ENCODE data around the gene CA10.

Gene CA10

DNA sequence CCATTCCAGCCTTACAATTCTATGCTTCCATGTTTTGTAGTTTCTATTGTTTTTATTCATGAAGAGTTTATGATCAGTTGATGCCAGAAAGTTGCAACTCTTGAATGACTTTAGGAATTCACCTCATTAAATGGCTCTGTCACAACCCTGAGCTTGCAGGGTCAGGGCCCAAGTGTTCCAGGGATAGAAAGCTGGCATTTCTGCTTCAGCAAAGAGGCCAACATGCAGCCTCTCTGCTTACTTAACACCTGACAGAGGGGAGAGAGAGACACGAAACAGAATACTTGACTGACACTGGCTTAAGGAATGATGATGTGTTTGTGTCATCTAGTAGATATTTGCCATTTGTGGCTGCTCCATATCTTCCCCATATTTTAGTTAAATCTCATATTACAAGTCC is 328.1 kb downstream of the CA10 start:
- H3K27ac ChIP-seq: no peak overlapping the region
- no peak overlapping the region for H3K4me3 ChIP-seq
- TF ChIP-seq, protein P1, sequence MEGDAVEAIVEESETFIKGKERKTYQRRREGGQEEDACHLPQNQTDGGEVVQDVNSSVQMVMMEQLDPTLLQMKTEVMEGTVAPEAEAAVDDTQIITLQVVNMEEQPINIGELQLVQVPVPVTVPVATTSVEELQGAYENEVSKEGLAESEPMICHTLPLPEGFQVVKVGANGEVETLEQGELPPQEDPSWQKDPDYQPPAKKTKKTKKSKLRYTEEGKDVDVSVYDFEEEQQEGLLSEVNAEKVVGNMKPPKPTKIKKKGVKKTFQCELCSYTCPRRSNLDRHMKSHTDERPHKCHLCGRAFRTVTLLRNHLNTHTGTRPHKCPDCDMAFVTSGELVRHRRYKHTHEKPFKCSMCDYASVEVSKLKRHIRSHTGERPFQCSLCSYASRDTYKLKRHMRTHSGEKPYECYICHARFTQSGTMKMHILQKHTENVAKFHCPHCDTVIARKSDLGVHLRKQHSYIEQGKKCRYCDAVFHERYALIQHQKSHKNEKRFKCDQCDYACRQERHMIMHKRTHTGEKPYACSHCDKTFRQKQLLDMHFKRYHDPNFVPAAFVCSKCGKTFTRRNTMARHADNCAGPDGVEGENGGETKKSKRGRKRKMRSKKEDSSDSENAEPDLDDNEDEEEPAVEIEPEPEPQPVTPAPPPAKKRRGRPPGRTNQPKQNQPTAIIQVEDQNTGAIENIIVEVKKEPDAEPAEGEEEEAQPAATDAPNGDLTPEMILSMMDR (IDR thresholded peaks at IDR 0.05): no peak
- no peak for DNase-seq (ENCODE audit: low spot score)

DNA sequence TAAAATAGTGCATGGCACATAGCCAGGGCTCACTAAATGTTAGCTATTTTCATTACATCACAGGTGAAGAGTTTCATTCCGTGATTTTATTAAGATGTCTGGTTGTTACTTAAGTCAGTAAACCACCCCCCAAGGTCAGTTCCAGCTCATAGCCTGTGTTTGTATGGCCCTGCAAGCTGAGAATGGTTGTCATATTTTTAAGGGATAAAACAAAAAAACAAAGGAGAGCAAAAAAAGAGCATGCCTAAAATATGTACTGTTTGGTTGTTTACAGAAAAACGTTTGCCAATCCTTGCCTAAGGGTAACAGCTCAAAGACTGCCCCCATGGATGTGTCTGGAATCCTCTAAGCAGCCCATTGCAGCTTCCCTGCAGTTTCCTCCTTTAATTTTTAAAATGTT is 329.6 kb downstream of the CA10 start:
- TF ChIP-seq, protein P1 (IDR thresholded peaks at IDR 0.05): no peak
- no peak for DNase-seq (ENCODE audit: low spot score)
- no peak overlapping the region for H3K4me3 ChIP-seq
- no peak overlapping the region for H3K27ac ChIP-seq

DNA sequence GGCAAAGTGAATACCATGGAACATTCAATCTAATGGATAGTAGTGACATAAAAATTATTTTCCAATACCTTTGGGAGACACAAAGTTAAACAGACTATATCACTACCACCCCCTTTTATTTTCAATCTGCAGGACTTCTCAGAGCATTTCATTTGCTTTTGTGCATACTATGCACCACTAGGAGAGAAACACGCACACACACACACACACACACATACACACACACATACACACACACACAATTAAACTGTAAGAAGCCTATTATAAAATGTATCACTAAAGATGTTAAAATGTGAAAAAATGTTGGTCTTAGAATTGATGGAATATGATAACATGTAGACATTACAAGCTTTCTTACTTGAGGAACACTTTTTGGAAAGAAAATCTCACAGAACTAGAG is 331.4 kb downstream of the CA10 start:
- Histone ChIP-seq H3K27ac (no peak overlapping the region), H3K4me3 (no peak overlapping the region)
- TF ChIP-seq, protein P1 (IDR thresholded peaks at IDR 0.05): no peak
- DNase-seq (ENCODE audit: low spot score): no peak

- no peak overlapping the region for H3K27ac ChIP-seq
- DNase-seq (ENCODE audit: low spot score): no peak
- H3K4me3 ChIP-seq: no peak overlapping the region
- TF ChIP-seq, protein P1 (IDR thresholded peaks at IDR 0.05): no peak
These were observed 337.7 kb downstream of the CA10 start for GRCh38 chr17:51820766-51821165.

GRCh38 chr17:51820252-51820651 is 338.3 kb downstream of the CA10 start:
- TF ChIP-seq, protein P1 (IDR thresholded peaks at IDR 0.05): no peak
- no peak for DNase-seq (ENCODE audit: low spot score)
- no peak overlapping the region for H3K4me3 ChIP-seq
- H3K27ac ChIP-seq: no peak overlapping the region

DNA sequence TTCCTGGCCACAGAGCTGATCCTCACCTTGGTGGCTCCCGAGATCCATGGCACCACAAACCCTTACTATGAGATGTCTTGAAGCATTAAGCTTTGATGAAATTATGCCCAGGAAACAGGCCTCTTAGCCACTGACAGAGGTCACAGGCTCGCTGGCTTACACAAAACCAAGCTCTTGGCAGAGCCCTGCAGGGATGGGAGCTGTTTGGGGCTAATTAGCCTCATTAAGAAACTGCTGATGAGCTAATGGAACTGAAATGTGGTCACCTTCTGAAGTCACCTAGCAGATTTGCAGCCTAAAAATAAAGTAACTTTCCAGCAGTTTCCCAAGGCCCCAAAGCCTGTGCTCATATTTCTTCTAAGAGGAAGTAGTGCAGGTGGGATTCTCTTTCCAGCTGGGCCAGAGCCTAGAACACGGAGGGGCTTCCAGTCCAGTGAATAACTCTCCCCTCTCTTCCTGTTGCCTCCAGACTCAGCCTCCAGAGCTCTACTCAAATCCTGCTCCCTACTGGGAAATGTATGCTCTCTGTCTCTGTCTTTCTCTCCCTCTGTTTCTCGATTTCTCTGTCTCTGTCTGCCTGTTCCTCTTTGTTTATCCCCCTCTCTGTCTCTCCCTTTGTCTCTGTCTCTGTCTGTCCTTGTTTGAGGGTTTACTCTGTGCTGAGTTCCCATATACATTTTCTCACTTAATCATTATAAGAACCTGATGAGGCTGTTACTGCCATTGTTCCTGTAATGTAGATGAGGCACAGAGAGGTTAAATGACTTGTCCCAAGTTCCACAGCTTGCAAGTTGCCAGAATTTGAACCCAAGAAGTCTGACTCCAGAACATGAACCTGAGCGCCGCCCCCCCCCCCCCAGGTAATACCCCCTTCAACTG is 338.9 kb downstream of the CA10 start:
- H3K4me3 ChIP-seq: no peak overlapping the region
- TF ChIP-seq, protein P1 (IDR thresholded peaks at IDR 0.05): no peak
- DNase-seq (ENCODE audit: low spot score): no peak

GRCh38 chr17:51818777-51819176 is 339.7 kb downstream of the CA10 start:
- Histone ChIP-seq H3K27ac (no peak overlapping the region), H3K4me3 (no peak overlapping the region)
- DNase-seq (ENCODE audit: low spot score): no peak
- TF ChIP-seq, protein P1 (IDR thresholded peaks at IDR 0.05): no peak

More for the DNA sequence above, 338.9 kb downstream of the CA10 start:
- H3K27ac ChIP-seq: no peak overlapping the region

Data from coronary artery (tissue), 2 donors.